ENCODE data around the gene CCDC171.

GRCh38 chr9:15618540-15619331, 65.9 kb downstream of the CCDC171 start:
- TF ChIP-seq POLR2A (IDR thresholded peaks at IDR 0.05) (no peak), CTCF (IDR thresholded peaks at IDR 0.05) (no peak), POLR2AphosphoS5 (IDR thresholded peaks at IDR 0.05) (no peak)
